Measurements from ENCODE around the gene SYTL1. TPM values are rescaled to one million over a fixed set of nuclear protein-coding genes. Genes with fewer than 3 reads are reported as not detected.

SYTL1 gene
- total and polyA plus RNA-seq, 9 of the 15 experiments (the other 6 are each of a cell fraction or from before 2014, with no cell fraction given) = 0.04 to 9.3 (median 1.7) TPM

- H3K9me3 ChIP-seq (replicated peaks; ENCODE audit: control insufficient read depth, insufficient read depth, low read depth, low read length) = no peaks in the 10 kb centered on the region
- 79% methylated on average over 22 of the region's 24 CpGs for WGBS (ENCODE audit: insufficient coverage, low coverage, missing lambda C conversion rate)
- POLR2A ChIA-PET = interaction anchor here (0.7 to 2.8 kb wide), 4 partner anchors 7 to 201 kb away, joined by 3 to 23 read pairs (median 3); partner anchors contain the start of gene AHDC1
- CTCF ChIA-PET (ENCODE audit: low intra/inter-chr PET ratio) = interaction anchor here (0.7 to 2.7 kb wide), 3 partner anchors 203 to 259 kb away, joined by 4 to 20 read pairs (median 5); no protein-coding TSS in a partner anchor
- no peak overlapping the region for H2AFZ ChIP-seq (ENCODE audit: low read depth, low read length)
- no peaks in the 10 kb centered on the region for H3K79me2 ChIP-seq (ENCODE audit: control insufficient read depth, insufficient read depth, low read length)
- peaks cover 36% of the 10 kb centered on the region for H3K36me3 ChIP-seq (ENCODE audit: control insufficient read depth, insufficient read depth, low read length)
- no peaks in the 10 kb centered on the region for H4K20me1 ChIP-seq (replicated peaks; ENCODE audit: control insufficient read depth, insufficient read depth, low read length)
- H3K4me3 ChIP-seq = no peak overlapping the region
- H3K27ac ChIP-seq (ENCODE audit: extremely low read depth, low read depth, low read length) = no peak overlapping the region
- H3K9me1 ChIP-seq (ENCODE audit: control insufficient read depth, insufficient read depth, low read length) = no peaks in the 10 kb centered on the region
- no peak overlapping the region for H3K4me2 ChIP-seq (ENCODE audit: insufficient read depth, low read length)
- in situ Hi-C loops (cut with MboI) = no loop called here
- BruUV-seq (replicated peaks) = no TSS peak
- H3K27me3 ChIP-seq (ENCODE audit: control insufficient read depth in 2 of 2, insufficient read depth in 2 of 2, low read length in 2 of 2) = no peaks in the 10 kb centered on the region
- H3K4me1 ChIP-seq (replicated peaks in 1 of 2; ENCODE audit: control insufficient read depth in 2 of 2, insufficient read depth in 2 of 2, low read length in 2 of 2) = peaks cover 0 to 23% of the 10 kb centered on the region in 2 experiments; a peak in 2 of 5 replicates
- intact Hi-C loops (cut with micrococcal nuclease) = no loop called here
- FAIRE-seq = peak; percentile 74
- peak in 1 of 4 experiments; percentile 44 for DNase-seq (ENCODE audit: extremely low read depth in 1 of 4, low spot score in 3 of 4)
- ATAC-seq = peak; percentile 60
- H3K9ac ChIP-seq (ENCODE audit: insufficient read depth in 1 of 2, low read depth in 2 of 2, low read length in 2 of 2) = peak overlapping the region in 1 of 2 experiments; percentile 64; a peak in 2 of 4 replicates
- TF ChIP-seq NR2C2 (CRISPR knock-in tag; IDR thresholded peaks at IDR 0.05) = no peak
- TF ChIP-seq NR2C2 (tag; IDR thresholded peaks at IDR 0.05) = no peak
- no peak for TF ChIP-seq ELF4 (CRISPR knock-in tag; IDR thresholded peaks at IDR 0.05)
- no peak for TF ChIP-seq E2F6 (IDR thresholded peaks at IDR 0.05; ENCODE audit: borderline replicate concordance in 1 of 2, extremely low read depth in 1 of 2, insufficient read depth in 1 of 2, insufficient read length in 1 of 2, low read depth in 1 of 2, low read length in 1 of 2, poor library complexity in 1 of 2, severe bottlenecking in 1 of 2)
- TF ChIP-seq YY1 (IDR thresholded peaks at IDR 0.05; ENCODE audit: borderline replicate concordance in 1 of 3, control insufficient read depth in 1 of 3, extremely low read depth in 1 of 3, insufficient read depth in 3 of 3, insufficient read length in 1 of 3, insufficient replicate concordance in 2 of 3, low read depth in 1 of 3, low read length in 2 of 3) = peak in 1 of 3 experiments; percentile 24
- TF ChIP-seq RBM14 (IDR thresholded peaks at IDR 0.05; ENCODE audit: borderline replicate concordance, insufficient read depth, low read depth, low read length) = no peak
- TF ChIP-seq NBN (IDR thresholded peaks at IDR 0.05; ENCODE audit: low read depth) = no peak
- TF ChIP-seq CREB3L1 (IDR thresholded peaks at IDR 0.05; ENCODE audit: borderline replicate concordance, low read depth) = no peak
- TF ChIP-seq KHSRP (IDR thresholded peaks at IDR 0.05) = no peak
- no peak for TF ChIP-seq SMARCA5 (IDR thresholded peaks at IDR 0.05)
- no peak for TF ChIP-seq LARP7 (IDR thresholded peaks at IDR 0.05)
- no peak for TF ChIP-seq ZKSCAN3 (CRISPR knock-in tag; IDR thresholded peaks at IDR 0.05)
- TF ChIP-seq SP2 (IDR thresholded peaks at IDR 0.05; ENCODE audit: extremely low read depth, low read depth, low read length, poor library complexity, severe bottlenecking) = no peak
- no peak for TF ChIP-seq HNRNPLL (IDR thresholded peaks at IDR 0.05; ENCODE audit: low read depth, low read length, poor library complexity, severe bottlenecking)
- TF ChIP-seq THRAP3 (IDR thresholded peaks at IDR 0.05; ENCODE audit: borderline replicate concordance) = no peak
- TF ChIP-seq HDAC2 (IDR thresholded peaks at IDR 0.05) = no peak
- no peak for TF ChIP-seq GABPB2 (CRISPR knock-in tag; conservative IDR thresholded peaks at IDR 0.05)
These were observed 61.4 kb downstream of the SYTL1 start for GRCh38 chr1:27403065-27403726.

Data from K562 (cell line).